ENCODE data around the gene ELMO1.

The ELMO1 gene

GRCh38 chr7:37108615-37109014, 340.0 kb downstream of the ELMO1 start:
- no peak for DNase-seq (ENCODE audit: low read depth in 2 of 3, low spot score in 2 of 3)

- DNase-seq (ENCODE audit: low read depth in 2 of 3, low spot score in 2 of 3) = no peak
Measured at GRCh38 chr7:37107047-37107750, 341.5 kb downstream of the ELMO1 start.

DNA sequence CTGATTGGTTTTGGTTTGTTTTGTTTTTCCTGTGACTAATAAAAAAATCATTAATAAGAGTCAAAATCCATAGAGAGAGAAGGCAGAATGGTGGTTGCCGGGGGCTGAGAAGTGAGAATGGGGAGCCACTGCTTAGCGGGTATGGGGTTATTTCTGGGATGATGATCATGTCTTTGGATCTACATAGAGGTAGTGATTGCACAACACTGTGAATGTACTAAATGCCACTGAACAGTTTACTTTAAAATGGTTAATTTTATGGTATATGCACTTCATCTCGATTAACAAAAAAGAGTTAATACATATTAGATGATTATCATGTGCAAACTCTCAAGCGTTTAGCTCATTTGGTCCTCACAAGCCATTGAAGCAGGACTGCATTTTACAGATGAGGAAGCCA, 342.9 kb downstream of the ELMO1 start:
- DNase-seq (ENCODE audit: low read depth in 2 of 3, low spot score in 2 of 3) = no peak

DNA sequence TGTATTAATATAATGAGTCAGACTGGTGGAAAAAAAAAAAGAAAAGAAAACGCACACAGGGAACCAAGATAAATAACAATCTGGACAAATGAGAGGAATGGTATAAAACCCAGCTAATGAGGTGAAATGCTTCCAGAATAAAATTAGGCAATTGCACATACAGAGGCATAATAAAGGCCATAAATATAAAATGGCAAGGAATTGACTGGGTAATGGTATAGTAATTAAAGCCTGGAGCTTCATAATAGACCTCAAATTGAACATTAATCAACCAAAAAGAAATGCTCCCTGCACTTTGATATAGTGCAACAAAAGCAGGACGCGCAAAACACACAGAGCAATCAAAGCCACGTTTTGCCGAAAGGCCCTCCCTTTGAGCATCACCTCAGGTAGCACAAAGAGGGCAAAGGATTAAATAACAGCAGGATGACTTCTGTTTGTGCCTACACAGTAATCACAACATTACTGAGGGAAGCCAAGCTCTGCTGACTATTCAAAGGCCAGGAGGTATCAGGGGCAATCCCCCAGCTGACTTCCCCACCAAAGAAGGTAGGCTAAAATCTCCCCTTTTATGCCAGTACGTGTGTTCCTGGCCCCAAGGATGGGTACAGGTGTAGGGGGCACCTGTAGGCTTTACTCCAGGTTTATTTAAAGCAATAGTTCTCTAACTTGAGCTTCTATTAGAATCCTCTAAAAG, 343.7 kb downstream of the ELMO1 start:
- DNase-seq (ENCODE audit: low read depth in 2 of 3, low spot score in 2 of 3) = no peak

GRCh38 chr7:37102518-37103137, 346.0 kb downstream of the ELMO1 start:
- DNase-seq (ENCODE audit: low read depth in 2 of 3, low spot score in 2 of 3) = no peak

- DNase-seq (ENCODE audit: low read depth in 2 of 3, low spot score in 2 of 3) = no peak
Measured at GRCh38 chr7:37100735-37101331, 347.8 kb downstream of the ELMO1 start.

DNA sequence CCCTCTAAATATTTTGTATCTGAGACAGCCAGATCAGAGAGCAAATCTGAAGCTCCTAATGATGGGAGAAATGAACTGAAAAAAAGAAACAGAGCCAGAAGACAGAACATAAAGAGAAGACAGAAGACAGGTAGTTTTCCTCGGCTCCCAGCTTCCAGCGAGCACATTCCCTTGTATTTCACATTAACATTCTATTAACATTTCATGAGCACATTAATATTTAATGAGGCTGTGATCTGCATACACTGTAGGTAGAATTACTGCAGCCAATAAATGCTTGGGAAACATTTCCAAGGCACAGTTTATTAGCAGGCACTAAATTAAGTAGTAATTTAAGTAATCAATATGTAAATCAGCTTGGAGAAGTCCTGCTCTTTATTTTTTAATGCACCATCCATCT, 349.9 kb downstream of the ELMO1 start:
- no peak for DNase-seq (ENCODE audit: low read depth in 2 of 3, low spot score in 2 of 3)

DNA sequence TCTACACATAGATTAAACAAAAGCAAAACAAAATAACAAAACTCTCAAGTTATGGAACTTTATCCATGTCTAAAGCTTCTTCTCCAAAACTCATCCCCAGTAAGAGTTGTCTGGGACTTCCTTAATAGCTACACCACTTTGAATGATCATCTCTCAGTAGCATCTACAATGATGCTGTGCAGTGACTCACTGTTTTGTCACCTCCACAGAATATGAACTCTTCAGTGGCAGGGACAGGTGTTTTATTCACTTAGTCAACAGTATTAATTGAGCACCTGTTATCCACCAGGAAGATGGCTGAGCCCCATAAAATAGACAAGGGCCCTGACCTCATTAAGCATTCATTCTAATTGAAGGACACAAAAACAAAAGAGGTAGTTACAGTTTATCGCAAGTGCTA, 350.7 kb downstream of the ELMO1 start:
- DNase-seq (ENCODE audit: low read depth in 2 of 3, low spot score in 2 of 3) = no peak

DNA sequence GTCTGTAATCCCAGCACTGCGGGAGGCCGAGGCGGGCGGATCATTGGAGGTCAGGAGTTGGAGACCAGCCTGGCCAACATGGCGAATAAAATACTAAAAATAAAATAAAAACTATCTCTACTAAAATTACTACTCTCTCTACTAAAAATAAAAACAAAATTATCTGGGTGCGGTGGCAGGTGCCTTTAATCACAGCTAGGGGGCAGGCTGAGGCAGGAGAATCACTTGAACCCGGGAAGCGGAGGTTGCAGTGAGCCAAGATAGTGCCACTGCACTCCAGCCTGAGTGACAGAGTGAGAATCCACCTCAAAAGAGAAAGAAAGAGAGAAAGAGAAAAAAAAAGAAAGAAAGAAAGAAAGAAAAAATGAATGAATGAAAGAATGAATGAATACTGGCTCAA, 351.4 kb downstream of the ELMO1 start:
- DNase-seq (ENCODE audit: low read depth in 2 of 3, low spot score in 2 of 3) = no peak

- DNase-seq (ENCODE audit: low read depth in 2 of 3, low spot score in 2 of 3) = no peak
Measured at GRCh38 chr7:37096341-37096740, 352.3 kb downstream of the ELMO1 start.

- no peak for DNase-seq (ENCODE audit: low read depth in 2 of 3, low spot score in 2 of 3)
Measured at GRCh38 chr7:37095122-37095521, 353.5 kb downstream of the ELMO1 start.

DNA sequence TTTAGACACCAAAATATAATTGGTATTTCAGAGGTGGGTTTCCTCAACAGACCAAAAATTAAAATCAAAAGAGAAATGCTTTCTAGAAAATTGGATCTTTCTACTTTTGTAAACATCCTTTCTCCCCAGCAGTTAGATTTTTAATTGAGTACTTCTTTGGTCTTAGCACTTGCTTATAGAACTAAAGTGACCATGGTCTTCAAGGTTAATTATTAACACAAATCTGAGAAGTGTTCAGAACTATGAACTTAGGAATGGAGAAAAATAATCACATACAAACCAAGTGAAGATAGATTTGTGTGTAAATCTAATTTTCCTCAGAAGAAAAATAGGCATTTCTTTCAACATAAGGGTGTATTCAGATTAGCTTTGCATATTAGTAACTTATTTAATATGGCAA, 355.4 kb downstream of the ELMO1 start:
- DNase-seq (ENCODE audit: low read depth in 2 of 3, low spot score in 2 of 3) = no peak

DNA sequence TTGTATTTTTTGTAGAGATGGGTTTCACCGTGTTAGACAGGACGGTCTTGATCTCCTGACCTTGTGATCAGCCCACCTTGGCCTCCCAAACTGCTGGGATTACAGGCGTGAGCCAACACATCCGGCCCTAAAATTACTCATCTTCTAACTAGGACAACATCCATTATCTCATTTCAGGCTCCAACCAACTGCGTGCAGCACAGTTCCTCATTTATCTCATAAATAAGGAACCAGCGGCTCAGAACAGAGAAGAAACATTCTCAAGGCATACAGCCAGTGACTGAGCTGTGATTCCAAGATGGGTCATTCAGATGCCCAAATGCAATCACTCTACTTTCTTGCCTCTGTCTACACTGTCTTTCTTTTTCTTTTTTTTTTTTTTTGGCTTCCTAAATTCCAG, 356.1 kb downstream of the ELMO1 start:
- no peak for DNase-seq (ENCODE audit: low read depth in 2 of 3, low spot score in 2 of 3)

- DNase-seq (ENCODE audit: low read depth in 2 of 3, low spot score in 2 of 3) = no peak
Measured at GRCh38 chr7:37089972-37090371, 358.7 kb downstream of the ELMO1 start.

DNA sequence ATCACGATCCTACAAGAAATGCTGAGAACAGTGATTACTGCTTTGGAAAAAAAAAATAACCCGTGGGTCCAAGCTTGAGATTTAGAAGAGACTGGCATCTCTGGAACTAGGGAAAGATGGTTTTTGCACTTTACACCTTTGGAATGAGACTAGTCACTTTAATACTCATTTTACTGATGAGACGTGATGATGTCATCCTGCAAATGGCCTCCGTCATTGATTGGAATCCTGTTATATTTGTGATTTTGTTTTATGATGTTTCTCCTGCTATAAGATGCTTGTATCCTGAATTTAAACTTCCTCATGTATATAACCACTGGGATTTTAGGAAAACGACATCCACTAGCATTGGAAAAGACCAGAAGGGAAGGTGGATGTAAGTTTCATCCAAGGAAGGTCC, 363.1 kb downstream of the ELMO1 start:
- no peak for DNase-seq (ENCODE audit: low read depth in 2 of 3, low spot score in 2 of 3)

GRCh38 chr7:37084303-37084702, 364.4 kb downstream of the ELMO1 start:
- DNase-seq (ENCODE audit: low read depth in 2 of 3, low spot score in 2 of 3) = no peak

DNA sequence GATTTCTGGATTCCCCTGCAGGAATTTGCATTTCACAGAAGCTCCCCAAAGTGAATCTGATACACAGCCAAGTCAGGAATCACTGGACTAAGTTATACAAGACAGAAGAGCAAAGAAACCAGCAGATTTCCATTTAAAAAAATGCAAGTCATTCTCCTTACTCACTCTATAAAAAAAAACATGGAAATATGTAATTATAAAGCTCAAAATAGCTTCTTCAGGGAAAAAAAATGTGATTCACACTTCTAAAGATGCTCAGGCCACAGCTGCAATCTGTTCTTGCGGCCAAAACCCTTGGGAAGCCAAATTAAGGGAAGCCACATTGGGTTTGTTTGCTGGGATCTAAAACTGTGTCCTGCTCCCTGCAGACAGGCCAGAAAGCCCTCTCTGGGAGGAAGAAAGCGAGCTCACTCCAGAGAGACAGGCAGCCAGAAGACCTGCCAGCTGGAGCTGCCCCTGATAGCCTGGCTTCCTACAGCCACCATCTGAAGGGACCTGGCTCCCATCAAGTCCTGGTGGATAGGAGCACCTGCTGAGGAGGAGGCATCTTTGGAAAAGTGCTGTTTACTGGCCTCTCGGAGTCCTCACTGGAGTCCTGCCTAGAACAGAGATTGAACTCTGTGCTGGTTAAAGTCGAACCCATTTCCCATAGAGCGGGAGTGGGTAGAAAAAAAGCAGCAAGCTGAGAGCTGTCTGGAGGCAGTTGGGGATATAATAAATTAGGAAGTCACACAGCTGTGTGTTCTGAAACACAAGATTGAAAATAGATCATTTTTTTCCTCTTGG, 365.2 kb downstream of the ELMO1 start:
- DNase-seq (ENCODE audit: low read depth in 2 of 3, low spot score in 2 of 3) = no peak

GRCh38 chr7:37081436-37081835, 367.2 kb downstream of the ELMO1 start:
- DNase-seq (ENCODE audit: low read depth in 2 of 3, low spot score in 2 of 3) = no peak

GRCh38 chr7:37079420-37079819, 369.2 kb downstream of the ELMO1 start:
- DNase-seq (ENCODE audit: low read depth in 2 of 3, low spot score in 2 of 3) = no peak

GRCh38 chr7:37076668-37077067, 372.0 kb downstream of the ELMO1 start:
- DNase-seq (ENCODE audit: low read depth in 2 of 3, low spot score in 2 of 3) = no peak

DNA sequence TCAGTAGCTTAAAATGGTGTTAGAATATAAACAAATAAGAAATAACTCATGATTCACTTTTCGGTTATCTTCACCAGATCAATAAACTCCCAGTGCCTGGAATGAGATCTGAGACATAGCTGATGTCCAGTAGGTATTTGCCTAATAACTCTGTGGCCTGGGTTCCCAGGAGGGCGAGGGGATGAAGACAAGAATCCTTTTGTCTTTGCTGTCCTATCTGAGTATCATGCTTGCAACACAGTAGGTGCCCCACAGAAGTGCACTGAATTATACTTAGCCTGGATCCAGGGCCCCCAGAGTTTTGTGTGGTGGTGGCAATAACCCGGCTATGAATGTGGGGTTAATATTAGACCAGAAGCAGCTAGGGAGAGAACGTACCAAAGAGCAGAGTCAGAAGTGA, 374.3 kb downstream of the ELMO1 start:
- DNase-seq (ENCODE audit: low read depth in 2 of 3, low spot score in 2 of 3) = no peak

All from activated CD8-positive, alpha-beta memory T cell treated with anti-CD3 and anti-CD28 coated beads for 48 hours (primary cell).